ENCODE results near the gene PRDM2.

PRDM2 gene

GRCh38 chr1:13764588-13765332 lies 64.8 kb downstream of the PRDM2 start:
- Mint-ChIP-seq H3K36me3 (ENCODE audit: insufficient read depth) (peaks cover 36% of the 10 kb centered on the region), H3K4me3 (peak overlapping the region; percentile 40), H3K4me1 (peaks cover 78% of the 10 kb centered on the region), H3K27me3 (no peaks in the 10 kb centered on the region), H3K9me3 (no peaks in the 10 kb centered on the region), H3K27ac (ENCODE audit: low read depth) (no peak overlapping the region)
- ATAC-seq (replicated peaks; ENCODE audit: extremely low read depth, poor library complexity, severe bottlenecking) (no peak), DNase-seq (ENCODE audit: low spot score in 2 of 2) (no peak)

- H3K27ac Mint-ChIP-seq (ENCODE audit: low read depth), result no peak overlapping the region
- no peaks in the 10 kb centered on the region for H3K27me3 Mint-ChIP-seq
- DNase-seq (ENCODE audit: low spot score in 2 of 2) (no peak), ATAC-seq (replicated peaks; ENCODE audit: extremely low read depth, poor library complexity, severe bottlenecking) (no peak)
- peaks cover 76% of the 10 kb centered on the region for H3K4me1 Mint-ChIP-seq
- H3K36me3 Mint-ChIP-seq (ENCODE audit: insufficient read depth), result peaks cover 38% of the 10 kb centered on the region
- H3K4me3 Mint-ChIP-seq, result no peak overlapping the region
- no peaks in the 10 kb centered on the region for H3K9me3 Mint-ChIP-seq
These were observed 66.9 kb downstream of the PRDM2 start for GRCh38 chr1:13766592-13767564.

GRCh38 chr1:13769212-13769611 lies 69.2 kb downstream of the PRDM2 start:
- no peak for DNase-seq (ENCODE audit: low spot score in 2 of 2)
- H3K4me3 Mint-ChIP-seq, result peak overlapping the region; percentile 4
- peak overlapping the region; percentile 25 for H3K27ac Mint-ChIP-seq (ENCODE audit: low read depth)

GRCh38 chr1:13769830-13770229 lies 69.8 kb downstream of the PRDM2 start:
- Mint-ChIP-seq H3K4me3 (no peak overlapping the region), H3K9me3 (no peaks in the 10 kb centered on the region), H3K36me3 (ENCODE audit: insufficient read depth) (peaks cover 54% of the 10 kb centered on the region), H3K4me1 (peaks cover 53% of the 10 kb centered on the region), H3K27me3 (no peaks in the 10 kb centered on the region), H3K27ac (ENCODE audit: low read depth) (no peak overlapping the region)
- no peak for DNase-seq (ENCODE audit: low spot score in 2 of 2)
- ATAC-seq (replicated peaks; ENCODE audit: extremely low read depth, poor library complexity, severe bottlenecking), result no peak

More at GRCh38 chr1:13769212-13769611, 69.2 kb downstream of the PRDM2 start:
- H3K9me3 Mint-ChIP-seq, result no peaks in the 10 kb centered on the region
- H3K4me1 Mint-ChIP-seq, result peaks cover 59% of the 10 kb centered on the region
- no peaks in the 10 kb centered on the region for H3K27me3 Mint-ChIP-seq
- peaks cover 53% of the 10 kb centered on the region for H3K36me3 Mint-ChIP-seq (ENCODE audit: insufficient read depth)
- no peak for ATAC-seq (replicated peaks; ENCODE audit: extremely low read depth, poor library complexity, severe bottlenecking)

GRCh38 chr1:13770743-13771142 lies 70.8 kb downstream of the PRDM2 start:
- H3K9me3 Mint-ChIP-seq, result no peaks in the 10 kb centered on the region
- no peak overlapping the region for H3K27ac Mint-ChIP-seq (ENCODE audit: low read depth)
- H3K27me3 Mint-ChIP-seq, result no peaks in the 10 kb centered on the region
- H3K36me3 Mint-ChIP-seq (ENCODE audit: insufficient read depth), result peaks cover 51% of the 10 kb centered on the region
- no peak for DNase-seq (ENCODE audit: low spot score in 2 of 2)
- H3K4me3 Mint-ChIP-seq, result no peak overlapping the region
- ATAC-seq (replicated peaks; ENCODE audit: extremely low read depth, poor library complexity, severe bottlenecking), result no peak
- peaks cover 44% of the 10 kb centered on the region for H3K4me1 Mint-ChIP-seq

- Mint-ChIP-seq H3K4me1 (peaks cover 36% of the 10 kb centered on the region), H3K4me3 (no peak overlapping the region), H3K36me3 (ENCODE audit: insufficient read depth) (peaks cover 51% of the 10 kb centered on the region), H3K27me3 (no peaks in the 10 kb centered on the region), H3K27ac (ENCODE audit: low read depth) (peak overlapping the region; percentile 47), H3K9me3 (no peaks in the 10 kb centered on the region)
- DNase-seq (ENCODE audit: low spot score in 2 of 2), result no peak
- no peak for ATAC-seq (replicated peaks; ENCODE audit: extremely low read depth, poor library complexity, severe bottlenecking)
These were observed 71.8 kb downstream of the PRDM2 start for GRCh38 chr1:13771745-13772144.

- H3K4me3 Mint-ChIP-seq, result no peak overlapping the region
- H3K27me3 Mint-ChIP-seq, result no peaks in the 10 kb centered on the region
- ATAC-seq (replicated peaks; ENCODE audit: extremely low read depth, poor library complexity, severe bottlenecking), result no peak
- H3K4me1 Mint-ChIP-seq, result peaks cover 36% of the 10 kb centered on the region
- no peaks in the 10 kb centered on the region for H3K9me3 Mint-ChIP-seq
- H3K36me3 Mint-ChIP-seq (ENCODE audit: insufficient read depth), result peaks cover 51% of the 10 kb centered on the region
- H3K27ac Mint-ChIP-seq (ENCODE audit: low read depth), result peak overlapping the region; percentile 47
- no peak for DNase-seq (ENCODE audit: low spot score in 2 of 2)
These were observed 72.3 kb downstream of the PRDM2 start for GRCh38 chr1:13772271-13772670.

GRCh38 chr1:13774121-13774520 lies 74.1 kb downstream of the PRDM2 start:
- Mint-ChIP-seq H3K27ac (ENCODE audit: low read depth) (no peak overlapping the region), H3K4me1 (peaks cover 37% of the 10 kb centered on the region), H3K4me3 (no peak overlapping the region), H3K36me3 (ENCODE audit: insufficient read depth) (peaks cover 55% of the 10 kb centered on the region), H3K27me3 (no peaks in the 10 kb centered on the region), H3K9me3 (no peaks in the 10 kb centered on the region)
- ATAC-seq (replicated peaks; ENCODE audit: extremely low read depth, poor library complexity, severe bottlenecking), result no peak
- DNase-seq (ENCODE audit: low spot score in 2 of 2), result no peak

- ATAC-seq (replicated peaks; ENCODE audit: extremely low read depth, poor library complexity, severe bottlenecking), result no peak
- Mint-ChIP-seq H3K4me1 (peaks cover 30% of the 10 kb centered on the region), H3K27ac (ENCODE audit: low read depth) (no peak overlapping the region), H3K4me3 (no peak overlapping the region), H3K9me3 (no peaks in the 10 kb centered on the region), H3K27me3 (no peaks in the 10 kb centered on the region), H3K36me3 (ENCODE audit: insufficient read depth) (peaks cover 61% of the 10 kb centered on the region)
- DNase-seq (ENCODE audit: low spot score in 2 of 2), result no peak
These were observed 75.5 kb downstream of the PRDM2 start for GRCh38 chr1:13775459-13775858.

- no peaks in the 10 kb centered on the region for H3K27me3 Mint-ChIP-seq
- peaks cover 30% of the 10 kb centered on the region for H3K4me1 Mint-ChIP-seq
- no peak overlapping the region for H3K4me3 Mint-ChIP-seq
- H3K27ac Mint-ChIP-seq (ENCODE audit: low read depth), result no peak overlapping the region
- H3K9me3 Mint-ChIP-seq, result no peaks in the 10 kb centered on the region
- DNase-seq (ENCODE audit: low spot score in 2 of 2), result no peak
- peaks cover 64% of the 10 kb centered on the region for H3K36me3 Mint-ChIP-seq (ENCODE audit: insufficient read depth)
- ATAC-seq (replicated peaks; ENCODE audit: extremely low read depth, poor library complexity, severe bottlenecking), result no peak
These were observed 75.9 kb downstream of the PRDM2 start for GRCh38 chr1:13775916-13776315.

GRCh38 chr1:13778431-13778830 lies 78.4 kb downstream of the PRDM2 start:
- Mint-ChIP-seq H3K36me3 (ENCODE audit: insufficient read depth) (peaks cover 71% of the 10 kb centered on the region), H3K27me3 (no peaks in the 10 kb centered on the region), H3K4me3 (no peak overlapping the region), H3K9me3 (no peaks in the 10 kb centered on the region), H3K4me1 (peaks cover 38% of the 10 kb centered on the region), H3K27ac (ENCODE audit: low read depth) (peak overlapping the region; percentile 81)
- ATAC-seq (replicated peaks; ENCODE audit: extremely low read depth, poor library complexity, severe bottlenecking) (no peak), DNase-seq (ENCODE audit: low spot score in 2 of 2) (no peak)

- Mint-ChIP-seq H3K27ac (ENCODE audit: low read depth) (no peak overlapping the region), H3K36me3 (ENCODE audit: insufficient read depth) (peaks cover 69% of the 10 kb centered on the region), H3K4me1 (peaks cover 48% of the 10 kb centered on the region), H3K9me3 (no peaks in the 10 kb centered on the region), H3K27me3 (no peaks in the 10 kb centered on the region), H3K4me3 (no peak overlapping the region)
- ATAC-seq (replicated peaks; ENCODE audit: extremely low read depth, poor library complexity, severe bottlenecking) (no peak), DNase-seq (ENCODE audit: low spot score in 2 of 2) (no peak)
These were observed 79.9 kb downstream of the PRDM2 start for GRCh38 chr1:13779930-13780329.

- DNase-seq (ENCODE audit: low spot score in 2 of 2) (no peak), ATAC-seq (replicated peaks; ENCODE audit: extremely low read depth, poor library complexity, severe bottlenecking) (no peak)
- Mint-ChIP-seq H3K4me1 (peaks cover 48% of the 10 kb centered on the region), H3K27me3 (no peaks in the 10 kb centered on the region), H3K27ac (ENCODE audit: low read depth) (peak overlapping the region; percentile 79), H3K4me3 (no peak overlapping the region), H3K9me3 (no peaks in the 10 kb centered on the region), H3K36me3 (ENCODE audit: insufficient read depth) (peaks cover 70% of the 10 kb centered on the region)
These were observed 80.8 kb downstream of the PRDM2 start for GRCh38 chr1:13780780-13781179.
